Left ventricle myocardium inferior (tissue), 1 donor: ENCODE data around the gene ANKS1B. TPM values are rescaled to one million over a fixed set of nuclear protein-coding genes. Genes with fewer than 3 reads are reported as not detected.

Experiments
- DNase-seq: peaks from one replicate; pipeline ENCODE4 v3.0.0-alpha.2; 2020
- H3K27ac ChIP-seq: fragments of 200-600 bp; replicated peaks from 2 replicates; pipeline ENCODE4 v1.8.0; 2021
- H3K27me3 ChIP-seq: fragments of 200-600 bp; 2 replicates; pipeline ENCODE4 v1.8.0; 2021; ENCODE audit warnings: low read depth
- H3K36me3 ChIP-seq: fragments of 200-600 bp; 2 replicates; pipeline ENCODE4 v1.8.0; 2021
- H3K4me1 ChIP-seq: fragments of 200-600 bp; 2 replicates; pipeline ENCODE4 v1.8.0; 2021
- H3K4me3 ChIP-seq: fragments of 200-600 bp; 2 replicates; pipeline ENCODE4 v1.8.0; 2021; ENCODE audit warnings: mild to moderate bottlenecking, moderate library complexity
- H3K9me3 ChIP-seq: fragments of 200-600 bp; replicated peaks from 2 replicates; pipeline ENCODE4 v1.8.0; 2021
- CTCF ChIP-seq: fragments of 200-600 bp; IDR thresholded peaks from 2 replicates; pipeline ENCODE4 v1.8.0; 2021; ENCODE audit warnings: antibody characterized with exemption, mild to moderate bottlenecking, borderline replicate concordance
- intact Hi-C: fragments of 100-400 bp; cut with micrococcal nuclease; formaldehyde crosslinking; loops from one replicate; pipeline ENCODE4 v1.11.0; 2022
- total RNA-seq: library from RNA; stranded (reverse); fragmentation: NEBNext Ultra II Directional; extraction: Animal tissue kit (Norgen Biotek cat#: 25700); gene quantifications from one replicate; pipeline ENCODE4 v1.2.1, GENCODE V29; 2021
- donor health status: DM: no; HTN: yes; CAD: no; lungs with severe emphysema.

The ANKS1B gene
- total RNA-seq, 1 donor from 2014 or later, result 1.6 TPM

GRCh38 chr12:98823012-98823411 is 1161.7 kb downstream of the ANKS1B start:
- no peaks in the 10 kb centered on the region for H3K36me3 ChIP-seq

GRCh38 chr12:98821866-98822265 is 1162.9 kb downstream of the ANKS1B start:
- TF ChIP-seq CTCF, result no peak
- Histone ChIP-seq H3K9me3 (no peaks in the 10 kb centered on the region), H3K27ac (no peak overlapping the region), H3K27me3 (peaks cover 20% of the 10 kb centered on the region), H3K36me3 (no peaks in the 10 kb centered on the region), H3K4me3 (no peak overlapping the region), H3K4me1 (peaks cover 6% of the 10 kb centered on the region)
- intact Hi-C loops, result no loop called here
- DNase-seq, result no peak

More at GRCh38 chr12:98823012-98823411, 1161.7 kb downstream of the ANKS1B start:
- DNase-seq, result no peak
- H3K9me3 ChIP-seq, result no peaks in the 10 kb centered on the region
- intact Hi-C loops, result no loop called here
- H3K4me1 ChIP-seq, result peaks cover 6% of the 10 kb centered on the region
- TF ChIP-seq CTCF, result no peak
- H3K27me3 ChIP-seq, result peaks cover 20% of the 10 kb centered on the region
- no peak overlapping the region for H3K27ac ChIP-seq
- H3K4me3 ChIP-seq, result no peak overlapping the region

- Histone ChIP-seq H3K9me3 (no peaks in the 10 kb centered on the region), H3K36me3 (no peaks in the 10 kb centered on the region), H3K27ac (no peak overlapping the region), H3K27me3 (peaks cover 24% of the 10 kb centered on the region), H3K4me3 (no peak overlapping the region), H3K4me1 (peaks cover 6% of the 10 kb centered on the region)
- intact Hi-C loops, result no loop called here
- TF ChIP-seq CTCF, result no peak
- DNase-seq, result no peak
These were observed 1163.5 kb downstream of the ANKS1B start for GRCh38 chr12:98821232-98821631.

DNA sequence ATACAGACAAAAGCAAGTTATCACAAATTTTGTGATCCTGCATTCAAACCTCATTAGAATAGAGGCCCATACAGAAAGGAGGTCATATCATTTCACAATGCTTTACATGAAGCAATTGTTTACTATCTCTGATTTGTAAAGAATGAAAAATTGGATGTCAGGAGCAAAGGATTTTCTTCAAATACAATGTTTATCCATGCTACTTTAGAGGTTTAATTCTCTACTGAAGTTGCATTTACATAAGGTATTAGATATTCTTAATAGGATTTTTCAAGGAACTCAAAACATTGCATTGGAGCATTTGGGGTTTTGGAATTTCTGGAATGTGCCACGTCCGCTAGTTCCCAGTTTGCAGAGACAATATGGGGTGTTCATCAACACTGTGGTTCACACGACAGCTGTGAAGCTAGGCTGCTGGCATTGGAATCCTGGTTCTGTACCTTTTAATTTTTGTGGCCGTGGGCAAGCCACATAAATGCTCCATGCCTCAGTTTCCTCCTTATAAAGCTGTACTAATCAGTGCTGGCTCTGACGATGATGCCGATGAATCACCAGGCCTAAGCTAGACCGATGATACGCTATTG is 1164.8 kb downstream of the ANKS1B start:
- no peak for DNase-seq
- Histone ChIP-seq H3K4me3 (no peak overlapping the region), H3K36me3 (no peaks in the 10 kb centered on the region), H3K27me3 (peaks cover 33% of the 10 kb centered on the region), H3K4me1 (peaks cover 6% of the 10 kb centered on the region), H3K9me3 (no peaks in the 10 kb centered on the region), H3K27ac (no peak overlapping the region)
- intact Hi-C loops, result no loop called here
- TF ChIP-seq CTCF, result no peak

DNA sequence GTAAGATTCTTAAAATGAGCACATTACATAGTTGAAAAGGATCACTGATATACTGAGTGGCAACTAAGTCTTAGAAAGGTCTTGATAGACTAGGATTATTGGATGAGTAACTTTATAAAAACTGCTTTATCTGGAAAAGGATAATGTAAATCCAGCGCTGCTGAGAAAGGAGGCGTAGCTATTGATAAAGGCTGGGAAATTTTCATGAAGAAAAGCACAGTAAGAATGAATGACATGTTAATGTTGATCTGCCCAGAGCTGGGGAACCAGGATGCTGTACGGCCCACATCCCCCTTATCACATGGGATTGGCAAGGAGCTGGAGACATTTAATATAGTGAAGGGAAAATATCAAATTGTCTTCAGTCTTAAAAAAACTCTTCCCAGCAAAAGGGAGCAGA is 1165.7 kb downstream of the ANKS1B start:
- Histone ChIP-seq H3K4me3 (no peak overlapping the region), H3K36me3 (no peaks in the 10 kb centered on the region), H3K9me3 (no peaks in the 10 kb centered on the region), H3K27me3 (peaks cover 33% of the 10 kb centered on the region), H3K27ac (no peak overlapping the region), H3K4me1 (peaks cover 6% of the 10 kb centered on the region)
- TF ChIP-seq CTCF, result no peak
- intact Hi-C loops, result no loop called here
- DNase-seq, result no peak
